Gastroesophageal sphincter (tissue), 4 donors: ENCODE results near the gene MCF2L2. TPM values are rescaled to one million over a fixed set of nuclear protein-coding genes. Genes with fewer than 3 reads are reported as not detected.

Source experiments
- ATAC-seq: fragments of 150-250 bp; one replicate; pipeline ENCODE4 v1.9.1; 2016; ENCODE audit warnings: mild to moderate bottlenecking, moderate library complexity
- H3K27ac ChIP-seq, 4 donors: fragments of 200-600 bp; sonication (generic) in 3 of 4; 1 replicate in 3 of 4; 2 replicates in 1 of 4; pipeline ENCODE4 v1.5.1; 2016 to 2019
- H3K27me3 ChIP-seq: fragments of 200-600 bp; sonication (generic); one replicate; pipeline ENCODE4 v1.5.1; 2019
- H3K36me3 ChIP-seq, 2 donors: fragments of 200-600 bp; sonication (generic); one replicate each; pipeline ENCODE4 v1.5.1; 2019; ENCODE audit warnings: control low read depth in 1 of 2
- H3K4me1 ChIP-seq, 3 donors: fragments of 200-600 bp; sonication (generic); 1 replicate in 2 of 3; 2 replicates in 1 of 3; pipeline ENCODE4 v1.5.1; 2016 to 2019; ENCODE audit warnings: control low read depth in 2 of 3
- H3K4me3 ChIP-seq, 2 donors: fragments of 200-600 bp; sonication (generic); one replicate each; pipeline ENCODE4 v1.5.1; 2019; ENCODE audit warnings: mild to moderate bottlenecking in 1 of 2, moderate library complexity in 1 of 2
- H3K9me3 ChIP-seq, 3 donors: fragments of 200-600 bp; sonication (generic); one replicate each; pipeline ENCODE4 v1.5.1; 2017 to 2019; ENCODE audit warnings: control low read depth in 2 of 3
- CTCF ChIP-seq, 4 experiments: fragments of 200-600 bp in 2 of 4; fragments of 450-650 bp in 2 of 4; sonication (generic) in 1 of 4; IDR thresholded peaks; one replicate each; pipeline ENCODE4 v1.5.1; 2017 to 2019; ENCODE audit warnings: antibody characterized with exemption in 4 of 4, mild to moderate bottlenecking in 2 of 4, moderate library complexity in 2 of 4
- EP300 ChIP-seq: sonication (generic); formaldehyde crosslinking; IDR thresholded peaks from one replicate; pipeline ENCODE4 v1.6.1; 2017; ENCODE audit warnings: antibody characterized with exemption, mild to moderate bottlenecking
- POLR2A ChIP-seq, 2 donors: fragments of 450-650 bp; IDR thresholded peaks; one replicate each; pipeline ENCODE4 v1.6.1; 2017; ENCODE audit warnings: antibody characterized with exemption in 2 of 2, mild to moderate bottlenecking in 2 of 2, moderate library complexity in 1 of 2
- POLR2AphosphoS5 ChIP-seq: sonication (generic); formaldehyde crosslinking; IDR thresholded peaks from one replicate; pipeline ENCODE4 v1.6.1; 2017; ENCODE audit warnings: antibody characterized with exemption
- WGBS, 2 donors: methylation state at CpG; one replicate each; pipeline ENCODE4 v1.1.5; 2018; ENCODE audit warnings: low coverage in 1 of 2; 5-methylcytosine and 5-hydroxymethylcytosine counted together
- total RNA-seq, 4 donors: library from RNA; depleted of rRNA; stranded (reverse); fragments of >200 nt; gene quantifications; one replicate each; pipeline ENCODE4 v1.1.0, GENCODE V29; 2016

MCF2L2 gene
- total RNA-seq, 4 donors from 2014 or later, result 0.67 to 4.0 (median 2.7) TPM

GRCh38 chr3:183438735-183439134 lies 10.3 kb upstream of the MCF2L2 start:
- Histone ChIP-seq H3K27ac (no peak overlapping the region), H3K36me3 (no peaks in the 10 kb centered on the region), H3K4me3 (no peak overlapping the region), H3K27me3 (peaks cover 4% of the 10 kb centered on the region), H3K4me1 (no peaks in the 10 kb centered on the region), H3K9me3 (peaks cover 0 to 4% (median 0%) of the 10 kb centered on the region in 3 donors)
- WGBS, 2 donors, result 17 to 100% methylated on average over 1 of the region's 1 CpG
- TF ChIP-seq CTCF (IDR thresholded peaks at IDR 0.05) (no peak), POLR2AphosphoS5 (no peak), POLR2A (IDR thresholded peaks at IDR 0.05) (no peak), EP300 (no peak)
- no peak for ATAC-seq

GRCh38 chr3:183437666-183438564 lies 9.5 kb upstream of the MCF2L2 start:
- no peaks in the 10 kb centered on the region for H3K4me1 ChIP-seq
- no peak overlapping the region for H3K27ac ChIP-seq
- peaks cover 11% of the 10 kb centered on the region for H3K27me3 ChIP-seq
- no peaks in the 10 kb centered on the region for H3K9me3 ChIP-seq
- no peaks in the 10 kb centered on the region for H3K36me3 ChIP-seq
- WGBS, 2 donors, result 74 to 78% methylated on average over 4 of the region's 6 CpGs
- H3K4me3 ChIP-seq, result no peak overlapping the region
- TF ChIP-seq POLR2AphosphoS5, result no peak
- TF ChIP-seq CTCF (IDR thresholded peaks at IDR 0.05), result no peak
- TF ChIP-seq EP300, result no peak
- no peak for TF ChIP-seq POLR2A (IDR thresholded peaks at IDR 0.05)
- no peak for ATAC-seq

- peaks cover 20% of the 10 kb centered on the region for H3K27me3 ChIP-seq
- H3K4me1 ChIP-seq, result no peaks in the 10 kb centered on the region
- no peaks in the 10 kb centered on the region for H3K9me3 ChIP-seq
- TF ChIP-seq EP300 (no peak), POLR2A (IDR thresholded peaks at IDR 0.05) (no peak), CTCF (IDR thresholded peaks at IDR 0.05) (no peak), POLR2AphosphoS5 (no peak)
- 20 to 33% methylated on average over 1 of the region's 1 CpG for WGBS, 2 donors
- no peak for ATAC-seq
- H3K27ac ChIP-seq, result no peak overlapping the region
- H3K4me3 ChIP-seq, result no peak overlapping the region
- no peaks in the 10 kb centered on the region for H3K36me3 ChIP-seq
Measured at GRCh38 chr3:183437061-183437460, 8.6 kb upstream of the MCF2L2 start.

GRCh38 chr3:183435661-183436060 lies 7.2 kb upstream of the MCF2L2 start:
- ATAC-seq, result no peak
- H3K4me1 ChIP-seq, result no peaks in the 10 kb centered on the region

More at GRCh38 chr3:183435661-183436060, 7.2 kb upstream of the MCF2L2 start:
- Histone ChIP-seq H3K27ac (no peak overlapping the region), H3K4me3 (no peak overlapping the region), H3K27me3 (peaks cover 22% of the 10 kb centered on the region), H3K9me3 (no peaks in the 10 kb centered on the region), H3K36me3 (no peaks in the 10 kb centered on the region)
- 38% methylated on average over 1 of the region's 1 CpG; no CpG with 5 or more reads in 1 of the 2 donors for WGBS, 2 donors
- TF ChIP-seq POLR2A (IDR thresholded peaks at IDR 0.05), result no peak
- no peak for TF ChIP-seq CTCF (IDR thresholded peaks at IDR 0.05)
- no peak for TF ChIP-seq EP300
- no peak for TF ChIP-seq POLR2AphosphoS5
